Caco-2 (cell line): Measurements from ENCODE around the gene TMEM220. TPM values are rescaled to one million over a fixed set of nuclear protein-coding genes. Genes with fewer than 3 reads are reported as not detected.

Source experiments
- BruUV-seq: library from RNA; stranded (reverse); fragments of 400-500 nt; replicated peaks from 2 replicates; lab custom pipeline; 2021; lab: Mats Ljungman, UMichigan
- CTCF ChIA-PET: fragments of 300-600 bp; sonication (Branson Sonifier 250); formaldehyde crosslinking; loops from one replicate; lab custom pipeline; 2022; ENCODE audit warnings: antibody characterized with exemption; lab: Charles Lee
- POLR2A ChIA-PET: fragments of 300-600 bp; sonication (Branson Sonifier 250); formaldehyde crosslinking; loops from one replicate; lab custom pipeline; 2022; ENCODE audit warnings: antibody characterized with exemption; lab: Charles Lee
- DNase-seq, 2 experiments: peaks; one replicate each; pipeline versions ENCODE4 v3.0.0 to v3.0.0-alpha.2; 2020 to 2022
- H3K27me3 ChIP-seq: replicated peaks from 2 replicates; pipeline ENCODE4 v1.6.0; 2011; ENCODE audit warnings: low read length; ENCODE audit not compliant: control insufficient read depth, insufficient read depth
- H3K36me3 ChIP-seq: 2 replicates; pipeline ENCODE4 v1.5.1; 2011; ENCODE audit warnings: low read length; ENCODE audit not compliant: control insufficient read depth, insufficient read depth
- H3K4me1 ChIP-seq: fragments of 250-450 bp; sonication (Bioruptor Pico); 2 replicates; pipeline ENCODE4 v1.5.1; 2020; ENCODE audit warnings: mild to moderate bottlenecking
- H3K4me3 ChIP-seq: 2 replicates; pipeline ENCODE4 v1.5.1; 2011; ENCODE audit warnings: low read depth, mild to moderate bottlenecking, control low read depth, low read length
- H3K9me3 ChIP-seq: fragments of 250-450 bp; sonication (Bioruptor Pico); 2 replicates; pipeline ENCODE4 v1.5.1; 2020; ENCODE audit warnings: mild to moderate bottlenecking, moderate library complexity
- H3K27ac Mint-ChIP-seq: one replicate; pipeline ENCODE4 v1.8.0; 2022; ENCODE audit warnings: mixed read lengths; ENCODE audit not compliant: unreplicated experiment
- H3K27me3 Mint-ChIP-seq: one replicate; pipeline ENCODE4 v1.8.0; 2022; ENCODE audit warnings: mixed read lengths; ENCODE audit not compliant: insufficient read depth, unreplicated experiment
- H3K36me3 Mint-ChIP-seq: one replicate; pipeline ENCODE4 v1.8.0; 2022; ENCODE audit warnings: mild to moderate bottlenecking, mixed read lengths; ENCODE audit not compliant: insufficient read depth, unreplicated experiment
- H3K4me1 Mint-ChIP-seq: one replicate; pipeline ENCODE4 v1.8.0; 2022; ENCODE audit warnings: low read depth, mixed read lengths; ENCODE audit not compliant: unreplicated experiment
- H3K4me3 Mint-ChIP-seq: one replicate; pipeline ENCODE4 v1.8.0; 2022; ENCODE audit warnings: mild to moderate bottlenecking, moderate library complexity, mixed read lengths; ENCODE audit not compliant: unreplicated experiment
- H3K9me3 Mint-ChIP-seq: one replicate; pipeline ENCODE4 v1.8.0; 2022; ENCODE audit warnings: mixed read lengths; ENCODE audit not compliant: unreplicated experiment
- intact Hi-C: fragments of 100-400 bp; cut with micrococcal nuclease; formaldehyde crosslinking; loops from one replicate; pipeline ENCODE4 v1.10.0; 2022; ENCODE audit not compliant: unreplicated experiment
- total RNA-seq: library from RNA; stranded (reverse); gene quantifications from 2 replicates; pipeline ENCODE4 v1.2.3, GENCODE V29; 2022
- TF ChIP-seq, protein P1 (sequence below), 2 experiments: fragments of 200-600 bp in 1 of 2; IDR thresholded peaks; 1 replicate in 1 of 2; 2 replicates in 1 of 2; pipeline versions ENCODE4 v1.5.1 to v1.8.0; 2011 to 2022; ENCODE audit warnings: antibody characterized with exemption in 1 of 2, control low read depth in 1 of 2, inconsistent platforms in 1 of 2, low read depth in 1 of 2, low read length in 1 of 2, mild to moderate bottlenecking in 1 of 2, moderate library complexity in 1 of 2; ENCODE audit not compliant: insufficient read depth in 1 of 2, severe bottlenecking in 1 of 2, unreplicated experiment in 1 of 2

TMEM220 gene
- total RNA-seq, 1 experiment from 2014 or later: not detected

DNA sequence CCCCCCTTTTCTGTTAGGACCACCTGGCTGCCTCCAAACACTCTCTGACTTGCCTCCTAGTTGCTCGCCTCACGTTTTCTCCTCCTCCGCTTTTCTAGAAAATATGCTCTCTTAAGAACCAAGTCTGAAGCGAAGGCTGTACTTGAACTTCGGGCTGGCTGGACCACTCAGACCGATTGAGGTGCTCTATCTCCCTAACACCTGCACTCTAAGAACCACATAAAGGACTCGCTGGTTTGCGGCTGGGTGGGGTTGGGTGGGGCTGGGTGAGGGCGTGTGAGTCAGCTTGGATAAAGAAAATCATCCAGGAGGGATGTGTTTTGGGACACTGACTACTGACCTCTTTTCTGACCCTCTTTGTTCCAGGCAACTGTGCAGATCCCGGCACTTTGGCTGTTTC, 22.9 kb upstream of the TMEM220 start:
- CTCF ChIA-PET: no interaction called here

DNA sequence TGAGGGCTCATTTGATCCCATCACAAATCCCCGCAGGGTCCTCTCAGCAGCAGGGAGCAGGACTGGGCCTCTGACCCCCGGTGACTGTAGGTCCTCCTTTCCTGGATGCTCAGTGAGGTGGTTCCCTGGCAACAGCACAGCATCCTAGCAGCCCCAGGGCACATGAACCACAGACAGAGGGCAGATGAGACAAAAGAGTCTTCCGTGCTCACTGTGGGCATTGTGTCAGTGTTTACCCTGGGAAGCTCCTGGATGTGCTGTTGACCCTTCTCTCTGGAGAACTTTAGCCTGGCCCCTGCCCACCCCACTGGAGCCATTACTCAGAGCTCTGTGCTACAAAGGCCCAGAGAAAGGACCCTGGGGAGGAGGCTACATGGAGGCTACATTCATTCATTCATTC, 21.7 kb upstream of the TMEM220 start:
- intact Hi-C loops: no loop called here
- H3K9me3 ChIP-seq: no peaks in the 10 kb centered on the region

More for the DNA sequence above, 22.9 kb upstream of the TMEM220 start:
- H3K27ac Mint-ChIP-seq: no peak overlapping the region
- TF ChIP-seq, protein P1, sequence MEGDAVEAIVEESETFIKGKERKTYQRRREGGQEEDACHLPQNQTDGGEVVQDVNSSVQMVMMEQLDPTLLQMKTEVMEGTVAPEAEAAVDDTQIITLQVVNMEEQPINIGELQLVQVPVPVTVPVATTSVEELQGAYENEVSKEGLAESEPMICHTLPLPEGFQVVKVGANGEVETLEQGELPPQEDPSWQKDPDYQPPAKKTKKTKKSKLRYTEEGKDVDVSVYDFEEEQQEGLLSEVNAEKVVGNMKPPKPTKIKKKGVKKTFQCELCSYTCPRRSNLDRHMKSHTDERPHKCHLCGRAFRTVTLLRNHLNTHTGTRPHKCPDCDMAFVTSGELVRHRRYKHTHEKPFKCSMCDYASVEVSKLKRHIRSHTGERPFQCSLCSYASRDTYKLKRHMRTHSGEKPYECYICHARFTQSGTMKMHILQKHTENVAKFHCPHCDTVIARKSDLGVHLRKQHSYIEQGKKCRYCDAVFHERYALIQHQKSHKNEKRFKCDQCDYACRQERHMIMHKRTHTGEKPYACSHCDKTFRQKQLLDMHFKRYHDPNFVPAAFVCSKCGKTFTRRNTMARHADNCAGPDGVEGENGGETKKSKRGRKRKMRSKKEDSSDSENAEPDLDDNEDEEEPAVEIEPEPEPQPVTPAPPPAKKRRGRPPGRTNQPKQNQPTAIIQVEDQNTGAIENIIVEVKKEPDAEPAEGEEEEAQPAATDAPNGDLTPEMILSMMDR (IDR thresholded peaks at IDR 0.05; ENCODE audit: insufficient read depth in 1 of 2, low read depth in 1 of 2, low read length in 1 of 2, severe bottlenecking in 1 of 2, unreplicated experiment in 1 of 2): no peak
- no peaks in the 10 kb centered on the region for H3K27me3 Mint-ChIP-seq
- no peak overlapping the region for H3K4me3 Mint-ChIP-seq
- Histone ChIP-seq H3K4me1 (0 out of 2 replicates have a peak, but pooled peaks cover 6% of the 10 kb centered on the region), H3K36me3 (no peaks in the 10 kb centered on the region), H3K9me3 (no peaks in the 10 kb centered on the region), H3K4me3 (no peak overlapping the region), H3K27me3 (no peaks in the 10 kb centered on the region)
- intact Hi-C loops: no loop called here
- no peak for DNase-seq
- peaks cover 5% of the 10 kb centered on the region for H3K36me3 Mint-ChIP-seq
- no peaks in the 10 kb centered on the region for H3K9me3 Mint-ChIP-seq
- POLR2A ChIA-PET: no interaction called here
- BruUV-seq: no TSS peak
- H3K4me1 Mint-ChIP-seq: peaks cover 8% of the 10 kb centered on the region

DNA sequence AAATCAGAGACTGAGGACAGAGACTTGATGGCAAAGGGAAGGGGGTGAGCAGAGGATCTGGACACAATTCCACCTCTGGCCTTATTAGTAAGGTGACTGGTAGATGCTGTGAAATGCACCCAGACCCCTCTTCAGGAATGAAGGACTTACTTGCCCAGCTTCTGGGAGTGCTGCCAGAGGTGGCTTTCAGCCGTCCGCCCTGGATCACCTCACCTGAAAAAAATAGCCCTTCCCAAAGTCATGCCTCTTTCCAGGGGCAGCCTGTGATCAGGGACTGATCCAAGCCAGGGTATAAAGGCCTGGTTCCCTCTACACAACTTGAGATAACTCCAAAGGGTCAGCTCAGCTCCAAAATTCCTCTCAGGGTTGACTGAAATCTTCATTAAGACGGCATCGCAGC, 20.4 kb upstream of the TMEM220 start:
- TF ChIP-seq, protein P1 (IDR thresholded peaks at IDR 0.05; ENCODE audit: insufficient read depth in 1 of 2, low read depth in 1 of 2, low read length in 1 of 2, severe bottlenecking in 1 of 2, unreplicated experiment in 1 of 2): no peak
- no peaks in the 10 kb centered on the region for H3K4me1 ChIP-seq
- no peaks in the 10 kb centered on the region for H3K36me3 ChIP-seq
- H3K27me3 Mint-ChIP-seq: peaks cover 4% of the 10 kb centered on the region
- ChIA-PET POLR2A (interaction anchor here (0.6 kb wide), 1 partner anchor 95 kb away, joined by 4 read pairs; no protein-coding TSS in a partner anchor), CTCF (no interaction called here)
- H3K27me3 ChIP-seq: no peaks in the 10 kb centered on the region
- no peak overlapping the region for H3K27ac Mint-ChIP-seq
- BruUV-seq: no TSS peak
- intact Hi-C loops: no loop called here
- H3K4me1 Mint-ChIP-seq: no peaks in the 10 kb centered on the region
- H3K9me3 Mint-ChIP-seq: no peaks in the 10 kb centered on the region
- H3K4me3 ChIP-seq: no peak overlapping the region
- no peak overlapping the region for H3K4me3 Mint-ChIP-seq
- H3K9me3 ChIP-seq: no peaks in the 10 kb centered on the region
- peaks cover 5% of the 10 kb centered on the region for H3K36me3 Mint-ChIP-seq
- no peak for DNase-seq

More for the DNA sequence above, 21.7 kb upstream of the TMEM220 start:
- TF ChIP-seq, protein P1 (IDR thresholded peaks at IDR 0.05; ENCODE audit: insufficient read depth in 1 of 2, low read depth in 1 of 2, low read length in 1 of 2, severe bottlenecking in 1 of 2, unreplicated experiment in 1 of 2): no peak
- Histone ChIP-seq H3K4me3 (no peak overlapping the region), H3K4me1 (0 out of 2 replicates have a peak, but pooled peaks cover 2% of the 10 kb centered on the region), H3K27me3 (no peaks in the 10 kb centered on the region), H3K36me3 (no peaks in the 10 kb centered on the region)
- no peak overlapping the region for H3K4me3 Mint-ChIP-seq
- no peak for DNase-seq
- peaks cover 8% of the 10 kb centered on the region for H3K4me1 Mint-ChIP-seq
- no peak overlapping the region for H3K27ac Mint-ChIP-seq
- ChIA-PET POLR2A (no interaction called here), CTCF (no interaction called here)
- BruUV-seq: no TSS peak
- peaks cover 4% of the 10 kb centered on the region for H3K27me3 Mint-ChIP-seq
- H3K9me3 Mint-ChIP-seq: no peaks in the 10 kb centered on the region
- peaks cover 5% of the 10 kb centered on the region for H3K36me3 Mint-ChIP-seq
